H9 (cell line): ENCODE measurements around the gene BIRC5. TPM values are rescaled to one million over a fixed set of nuclear protein-coding genes. Genes with fewer than 3 reads are reported as not detected.
A peak's percentile ranks its signal among the peaks of the same experiment; 100 is the strongest.

Experiments used
- DNase-seq: peaks from one replicate; pipeline ENCODE4 v3.0.0-alpha.2; 2017
- H2AFZ ChIP-seq: one replicate; pipeline ENCODE4 v1.6.1; 2013; ENCODE audit warnings: mild to moderate bottlenecking, low read length, control low read depth, moderate library complexity
- H2AK5ac ChIP-seq: 2 replicates; pipeline ENCODE4 v1.6.1; 2013; ENCODE audit warnings: low read length, control low read depth, mixed read lengths; ENCODE audit not compliant: insufficient read length
- H2BK120ac ChIP-seq: one replicate; pipeline ENCODE4 v1.6.1; 2013; ENCODE audit warnings: low read depth, mild to moderate bottlenecking, low read length, control low read depth, inconsistent platforms; ENCODE audit not compliant: poor library complexity, severe bottlenecking
- H2BK12ac ChIP-seq: 2 replicates; pipeline ENCODE4 v1.6.1; 2013; ENCODE audit warnings: low read length, control low read depth, mixed read lengths, low read depth; ENCODE audit not compliant: insufficient read length
- H2BK15ac ChIP-seq: 2 replicates; pipeline ENCODE4 v1.6.1; 2013; ENCODE audit warnings: low read depth, low read length, control low read depth
- H2BK20ac ChIP-seq: one replicate; pipeline ENCODE4 v1.6.1; 2013; ENCODE audit warnings: low read depth, mild to moderate bottlenecking, low read length, control low read depth, inconsistent platforms; ENCODE audit not compliant: poor library complexity, severe bottlenecking
- H2BK5ac ChIP-seq: 2 replicates; pipeline ENCODE4 v1.6.1; 2013; ENCODE audit warnings: low read length, control low read depth, mixed read lengths; ENCODE audit not compliant: insufficient read length
- H3K14ac ChIP-seq: 2 replicates; pipeline ENCODE4 v1.6.1; 2013; ENCODE audit warnings: low read length, control low read depth; ENCODE audit not compliant: insufficient read depth
- H3K18ac ChIP-seq: 2 replicates; pipeline ENCODE4 v1.6.1; 2013; ENCODE audit warnings: low read depth, mild to moderate bottlenecking, mixed read lengths, low read length, control low read depth; ENCODE audit not compliant: insufficient read length
- H3K23ac ChIP-seq: 2 replicates; pipeline ENCODE4 v1.6.1; 2013; ENCODE audit warnings: low read length, control low read depth, mixed read lengths, low read depth; ENCODE audit not compliant: insufficient read length
- H3K23me2 ChIP-seq: 2 replicates; pipeline ENCODE4 v1.6.1; 2013; ENCODE audit warnings: low read depth, mild to moderate bottlenecking, mixed read lengths, low read length, control low read depth; ENCODE audit not compliant: insufficient read length, poor library complexity, severe bottlenecking
- H3K27ac ChIP-seq: 2 replicates; pipeline ENCODE4 v1.5.1; 2013; ENCODE audit warnings: low read length, control low read depth, mixed read lengths, low read depth; ENCODE audit not compliant: insufficient read length
- H3K27me3 ChIP-seq: 2 replicates; pipeline ENCODE4 v1.6.1; 2013; ENCODE audit warnings: low read length, control low read depth, inconsistent platforms; ENCODE audit not compliant: insufficient read depth
- H3K4ac ChIP-seq: 2 replicates; pipeline ENCODE4 v1.6.1; 2013; ENCODE audit warnings: low read depth, mild to moderate bottlenecking, control low read depth, inconsistent platforms, low read length, moderate library complexity
- H3K4me1 ChIP-seq: 2 replicates; pipeline ENCODE4 v1.6.1; 2013; ENCODE audit warnings: low read length, control low read depth, inconsistent platforms; ENCODE audit not compliant: insufficient read depth
- H3K4me2 ChIP-seq: 2 replicates; pipeline ENCODE4 v1.6.1; 2013; ENCODE audit warnings: low read length, control low read depth, mixed read lengths; ENCODE audit not compliant: insufficient read length, insufficient read depth
- H3K56ac ChIP-seq: 2 replicates; pipeline ENCODE4 v1.6.1; 2013; ENCODE audit warnings: low read depth, mild to moderate bottlenecking, mixed read lengths, low read length, control low read depth; ENCODE audit not compliant: insufficient read length
- H3K79me1 ChIP-seq: 2 replicates; pipeline ENCODE4 v1.6.1; 2013; ENCODE audit warnings: low read depth, mild to moderate bottlenecking, moderate library complexity, low read length, control low read depth, inconsistent platforms; ENCODE audit not compliant: insufficient read depth, poor library complexity, severe bottlenecking
- H3K79me2 ChIP-seq: 2 replicates; pipeline ENCODE4 v1.6.1; 2013; ENCODE audit warnings: low read length, control low read depth, inconsistent platforms; ENCODE audit not compliant: insufficient read depth
- H3K9ac ChIP-seq: 2 replicates; pipeline ENCODE4 v1.6.1; 2013; ENCODE audit warnings: low read length, control low read depth, mixed read lengths; ENCODE audit not compliant: insufficient read length; ENCODE audit errors: extremely low read depth
- H3K9me3 ChIP-seq: one replicate; pipeline ENCODE4 v1.6.1; 2013; ENCODE audit warnings: low read depth, low read length, inconsistent platforms; ENCODE audit not compliant: control insufficient read depth
- H3T11ph ChIP-seq: one replicate; pipeline ENCODE4 v1.6.1; 2013; ENCODE audit warnings: mild to moderate bottlenecking, low read length, control low read depth, inconsistent platforms
- H4K20me1 ChIP-seq: one replicate; pipeline ENCODE4 v1.6.1; 2013; ENCODE audit not compliant: control insufficient read depth, insufficient read length, insufficient read depth
- H4K5ac ChIP-seq: 2 replicates; pipeline ENCODE4 v1.6.1; 2013; ENCODE audit warnings: low read depth, mild to moderate bottlenecking, mixed read lengths, low read length, control low read depth; ENCODE audit not compliant: insufficient read length
- H4K8ac ChIP-seq: replicated peaks from 2 replicates; pipeline ENCODE4 v1.6.1; 2013; ENCODE audit warnings: low read length, control low read depth, mixed read lengths, low read depth; ENCODE audit not compliant: insufficient read length
- H4K91ac ChIP-seq: 2 replicates; pipeline ENCODE4 v1.6.1; 2013; ENCODE audit warnings: low read depth, mild to moderate bottlenecking, moderate library complexity, mixed read lengths, low read length, control low read depth; ENCODE audit not compliant: insufficient read length
- H3K27ac Mint-ChIP-seq, 3 experiments: 2 replicates in 2 of 3; 3 replicates in 1 of 3; pipeline ENCODE4 v1.8.0; 2020 to 2021; ENCODE audit warnings: mixed read lengths in 3 of 3, mild to moderate bottlenecking in 1 of 3, moderate library complexity in 1 of 3
- H3K27me3 Mint-ChIP-seq: 2 replicates; pipeline ENCODE4 v1.8.0; 2021; ENCODE audit warnings: low read depth, mild to moderate bottlenecking, moderate library complexity, mixed read lengths
- H3K36me3 Mint-ChIP-seq, 3 experiments: 2 replicates in 2 of 3; 3 replicates in 1 of 3; pipeline ENCODE4 v1.8.0; 2020 to 2021; ENCODE audit warnings: low read depth in 3 of 3, mixed read lengths in 3 of 3; ENCODE audit not compliant: insufficient read depth in 1 of 3
- H3K4me1 Mint-ChIP-seq, 2 experiments: 2 replicates each; pipeline ENCODE4 v1.8.0; 2020; ENCODE audit warnings: mixed read lengths in 2 of 2
- H3K4me3 Mint-ChIP-seq, 2 experiments: 2 replicates in 1 of 2; 3 replicates in 1 of 2; pipeline ENCODE4 v1.8.0; 2020 to 2021; ENCODE audit warnings: mild to moderate bottlenecking in 2 of 2, mixed read lengths in 2 of 2, moderate library complexity in 1 of 2
- H3K9me3 Mint-ChIP-seq, 2 experiments: 2 replicates in 1 of 2; 3 replicates in 1 of 2; pipeline ENCODE4 v1.8.0; 2020; ENCODE audit warnings: mild to moderate bottlenecking in 2 of 2, mixed read lengths in 2 of 2, moderate library complexity in 1 of 2
- CTCF ChIP-seq: fragments of 200-600 bp; sonication (generic); conservative IDR thresholded peaks from 3 replicates; pipeline ENCODE4 v1.8.0; 2021; ENCODE audit warnings: antibody characterized with exemption, mild to moderate bottlenecking
- WGBS: extraction: QIAGEN DNeasy Blood & Tissue Kit; methylation state at CpG from one replicate; pipeline ENCODE4 v1.1.7; 2013; ENCODE audit warnings: missing lambda C conversion rate, low lambda C conversion rate, mixed read lengths; ENCODE audit not compliant: insufficient read length; ENCODE audit errors: extremely low coverage; 5-methylcytosine and 5-hydroxymethylcytosine counted together
- total RNA-seq: library from RNA; stranded (reverse); gene quantifications from 2 replicates; pipeline ENCODE4 v1.2.1, GENCODE V29; 2021

Gene BIRC5
- total RNA-seq, 1 experiment from 2014 or later = 97.8 TPM

DNA sequence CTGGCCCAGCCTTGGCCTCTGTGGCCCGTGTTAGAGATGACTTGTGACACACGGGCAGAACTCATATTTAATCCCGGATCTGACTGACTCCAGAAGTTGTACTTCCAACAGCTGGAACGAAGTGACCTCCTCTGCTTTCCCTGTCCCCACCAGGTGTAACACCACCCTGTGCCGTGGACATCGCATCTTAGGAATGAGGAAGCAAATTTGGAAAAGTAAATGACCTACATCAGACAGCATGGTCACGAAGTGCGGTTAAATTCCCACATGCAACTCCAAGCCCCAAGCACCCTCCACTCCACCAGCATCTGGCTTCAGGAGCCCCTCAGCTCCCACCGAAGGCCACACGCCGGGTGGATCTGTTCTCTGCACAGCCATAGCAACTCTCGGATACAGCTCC is 30.1 kb upstream of the BIRC5 start:
- no CpG with 5 or more reads among the region's 12 CpGs for WGBS
- H3K27me3 ChIP-seq = no peaks in the 10 kb centered on the region
- peaks cover 6% of the 10 kb centered on the region for H3K23me2 ChIP-seq
- no peak overlapping the region for H4K5ac ChIP-seq
- no peak overlapping the region for H2BK5ac ChIP-seq
- no peak overlapping the region for H3K4me2 ChIP-seq
- no peaks in the 10 kb centered on the region for H3K4me1 ChIP-seq
- no peak overlapping the region for H3K27ac ChIP-seq
- H3K27me3 Mint-ChIP-seq = no peaks in the 10 kb centered on the region
- no peak overlapping the region for H2AK5ac ChIP-seq
- H3K18ac ChIP-seq = no peak overlapping the region
- H2BK120ac ChIP-seq = no peak overlapping the region
- H2BK15ac ChIP-seq = no peak overlapping the region
- H3K9me3 ChIP-seq = no peaks in the 10 kb centered on the region
- no peak overlapping the region for H2AFZ ChIP-seq
- H4K20me1 ChIP-seq = no peaks in the 10 kb centered on the region
- no peak overlapping the region for H2BK20ac ChIP-seq
- DNase-seq = no peak
- H3T11ph ChIP-seq = no peak overlapping the region
- no peak overlapping the region for H3K56ac ChIP-seq
- H3K9ac ChIP-seq = no peak overlapping the region
- no peak overlapping the region for H3K14ac ChIP-seq
- peaks cover 24 to 31% of the 10 kb centered on the region in 2 experiments for H3K4me1 Mint-ChIP-seq
- H3K27ac Mint-ChIP-seq = peak overlapping the region in 1 of 3 experiments; percentile 87; a peak in 2 of 7 replicates
- H3K9me3 Mint-ChIP-seq = no peaks in the 10 kb centered on the region
- no peak overlapping the region for H2BK12ac ChIP-seq
- H3K4ac ChIP-seq = no peak overlapping the region
- peaks cover 9% of the 10 kb centered on the region; the same call in 1 of the 2 replicates for H3K79me2 ChIP-seq
- TF ChIP-seq CTCF = no peak
- H3K36me3 Mint-ChIP-seq = peaks cover 51 to 66% (median 63%) of the 10 kb centered on the region in 3 experiments
- H4K8ac ChIP-seq = no peak overlapping the region
- peaks cover 2% of the 10 kb centered on the region for H3K79me1 ChIP-seq
- H3K4me3 Mint-ChIP-seq = peak overlapping the region; percentile 32 to 56; a peak in 2 of 5 replicates
- no peak overlapping the region for H3K23ac ChIP-seq
- no peak overlapping the region for H4K91ac ChIP-seq
